Keratinocyte (primary cell): ENCODE measurements around the gene TMEM184A. TPM values are rescaled to one million over a fixed set of nuclear protein-coding genes. Genes with fewer than 3 reads are reported as not detected.
"Not testable (repeated sequence)": the region's sequence is repeated elsewhere in the genome, so short reads cannot be mapped to it uniquely, and the experiment has no call there.

ENCODE experiments used
- DNase-seq: peaks from one replicate; pipeline ENCODE4 v3.0.0-alpha.2; 2011; ENCODE audit warnings: low read depth, missing footprints, low spot score
- FAIRE-seq: peaks from 2 replicates; lab custom pipeline; 2011; peaks lifted over from hg19 to GRCh38; lab: Jason Lieb, UNC
- H2AFZ ChIP-seq: 2 replicates; pipeline ENCODE4 v1.6.0; 2012; ENCODE audit warnings: low read length, control low read depth, inconsistent platforms; ENCODE audit not compliant: control insufficient read depth
- H3K27ac ChIP-seq: 2 replicates; pipeline ENCODE4 v1.5.1; 2011; ENCODE audit warnings: low read length; ENCODE audit not compliant: control insufficient read depth, insufficient read depth
- H3K27me3 ChIP-seq: 3 replicates; pipeline ENCODE4 v1.6.0; 2011; ENCODE audit warnings: low read length; ENCODE audit not compliant: control insufficient read depth, insufficient read depth; ENCODE audit errors: extremely low read depth
- H3K36me3 ChIP-seq, 2 experiments: 2 replicates in 1 of 2; 3 replicates in 1 of 2; pipeline ENCODE4 v1.5.1; 2011; ENCODE audit warnings: low read length in 2 of 2, mild to moderate bottlenecking in 1 of 2; ENCODE audit not compliant: control insufficient read depth in 2 of 2, insufficient read depth in 2 of 2; ENCODE audit errors: extremely low read depth in 1 of 2
- H3K4me1 ChIP-seq: 3 replicates; pipeline ENCODE4 v1.5.1; 2011; ENCODE audit warnings: low read length; ENCODE audit not compliant: control insufficient read depth, insufficient read depth; ENCODE audit errors: extremely low read depth
- H3K4me2 ChIP-seq: 3 replicates; pipeline ENCODE4 v1.6.0; 2011; ENCODE audit warnings: low read depth, low read length; ENCODE audit not compliant: control insufficient read depth, insufficient read depth; ENCODE audit errors: extremely low read depth
- H3K4me3 ChIP-seq, 3 experiments: fragments of 200-600 bp in 1 of 3; sonication (generic) in 1 of 3; 2 replicates in 2 of 3; 3 replicates in 1 of 3; pipeline ENCODE4 v1.5.1; 2011 to 2016; ENCODE audit warnings: low read length in 3 of 3, mild to moderate bottlenecking in 3 of 3, control low read depth in 2 of 3, inconsistent platforms in 1 of 3, low read depth in 1 of 3, mixed read lengths in 1 of 3, mixed run types in 1 of 3, moderate library complexity in 1 of 3; ENCODE audit not compliant: control insufficient read depth in 2 of 3, insufficient read depth in 2 of 3; ENCODE audit errors: extremely low read depth in 1 of 3
- H3K79me2 ChIP-seq: 2 replicates; pipeline ENCODE4 v1.6.0; 2012; ENCODE audit warnings: low read length; ENCODE audit not compliant: control insufficient read depth, insufficient read depth
- H3K9ac ChIP-seq: 3 replicates; pipeline ENCODE4 v1.6.0; 2011; ENCODE audit warnings: low read length; ENCODE audit not compliant: control insufficient read depth, insufficient read depth; ENCODE audit errors: extremely low read depth
- H3K9me1 ChIP-seq: 3 replicates; pipeline ENCODE4 v1.6.0; 2011; ENCODE audit warnings: low read length; ENCODE audit not compliant: control insufficient read depth, insufficient read depth; ENCODE audit errors: extremely low read depth
- H3K9me3 ChIP-seq: 2 replicates; pipeline ENCODE4 v1.5.1; 2012; ENCODE audit warnings: low read depth, low read length; ENCODE audit not compliant: control insufficient read depth
- H4K20me1 ChIP-seq: 3 replicates; pipeline ENCODE4 v1.6.0; 2011; ENCODE audit warnings: low read length; ENCODE audit not compliant: control insufficient read depth, insufficient read depth; ENCODE audit errors: extremely low read depth
- CTCF ChIP-seq, 3 experiments: IDR thresholded peaks in 1 of 3; conservative IDR thresholded peaks in 1 of 3; optimal IDR thresholded peaks in 1 of 3; 2 replicates in 2 of 3; 3 replicates in 1 of 3; pipeline versions ENCODE3 to v1.5.1; 2011; ENCODE audit warnings: low read length in 3 of 3, mild to moderate bottlenecking in 3 of 3, moderate library complexity in 2 of 3, control low read depth in 1 of 3, inconsistent platforms in 1 of 3; ENCODE audit not compliant: insufficient read depth in 2 of 3; ENCODE audit errors: extremely low read depth in 1 of 3
- EZH2 ChIP-seq: IDR thresholded peaks from one replicate; pipeline ENCODE4 v1.6.1; 2012; ENCODE audit warnings: inconsistent platforms, mild to moderate bottlenecking, low read length, moderate library complexity
- dilution Hi-C: fragments of 300-500 bp; cut with MboI; formaldehyde crosslinking; loops from one replicate; pipeline ENCODE4 v1.7.0; 2020; ENCODE audit warnings: low sequenced_read_pairs; ENCODE audit not compliant: extremely low pct_ligation_motif_present
- polyA plus RNA-seq, 5 experiments: library from polyadenylated mRNA; depleted of rRNA in 3 of 5; stranded (reverse) in 3 of 5; stranded (forward) in 1 of 5; unstranded in 1 of 5; fragments of >200 nt; gene quantifications; 1 replicate in 1 of 5; 2 replicates in 3 of 5; 3 replicates in 1 of 5; pipeline versions ENCODE4 v1.2.1 to v1.2.3, GENCODE V29; 2011 to 2012; ENCODE audit warnings: missing spikeins in 2 of 5, low read depth in 1 of 5, low replicate concordance in 1 of 5

Gene TMEM184A
- polyA plus RNA-seq, 1 donor (not counting 4 experiments of a cell fraction or from before 2014, with no cell fraction given): 2.9 TPM

GRCh38 chr7:1520539-1521234 is 35.3 kb downstream of the TMEM184A start:
- FAIRE-seq: no peak
- no peak for DNase-seq
- H2AFZ ChIP-seq: no peak overlapping the region
- H3K27ac ChIP-seq: no peak overlapping the region
- no peaks in the 10 kb centered on the region for H3K9me1 ChIP-seq
- H3K9ac ChIP-seq: no peak overlapping the region
- TF ChIP-seq CTCF (optimal IDR thresholded peaks at IDR 0.05 in 1 of 3, IDR thresholded peaks at IDR 0.05 in 1 of 3, conservative IDR thresholded peaks at IDR 0.05 in 1 of 3; ENCODE audit: extremely low read depth in 1 of 3, insufficient read depth in 2 of 3, low read length in 3 of 3): no peak
- no peak for TF ChIP-seq EZH2
- H4K20me1 ChIP-seq: no peaks in the 10 kb centered on the region
- H3K4me2 ChIP-seq: no peak overlapping the region
- H3K36me3 ChIP-seq: no peaks in the 10 kb centered on the region
- no peaks in the 10 kb centered on the region for H3K9me3 ChIP-seq
- H3K4me3 ChIP-seq: no peak overlapping the region
- no peaks in the 10 kb centered on the region for H3K27me3 ChIP-seq
- no peaks in the 10 kb centered on the region for H3K79me2 ChIP-seq
- dilution Hi-C loops: no loop called here
- H3K4me1 ChIP-seq: no peaks in the 10 kb centered on the region

- FAIRE-seq, H3K4me3 ChIP-seq, H3K27me3 ChIP-seq, H3K9ac ChIP-seq, H3K27ac ChIP-seq, H3K79me2 ChIP-seq, DNase-seq, H3K4me2 ChIP-seq, H3K9me1 ChIP-seq, H3K9me3 ChIP-seq, H2AFZ ChIP-seq, H3K36me3 ChIP-seq, H4K20me1 ChIP-seq, dilution Hi-C loops, H3K4me1 ChIP-seq: not testable (repeated sequence)
Observed at GRCh38 chr7:1519322-1519922, 36.6 kb downstream of the TMEM184A start.
